Thyroid gland (tissue), 4 donors: ENCODE data around the gene ZFHX3.

Source experiments
- CTCF ChIP-seq, 6 experiments: fragments of 200-600 bp in 3 of 6; fragments of 450-650 bp in 3 of 6; sonication (generic) in 3 of 6; IDR thresholded peaks; one replicate each; pipeline ENCODE4 v1.5.1; 2016 to 2019; ENCODE audit warnings: antibody characterized with exemption in 6 of 6, mild to moderate bottlenecking in 2 of 6, inconsistent platforms in 1 of 6, moderate library complexity in 1 of 6
- POLR2A ChIP-seq, 2 donors: fragments of 450-650 bp; IDR thresholded peaks; one replicate each; pipeline ENCODE4 v1.6.1; 2017; ENCODE audit warnings: antibody characterized with exemption in 2 of 2, mild to moderate bottlenecking in 2 of 2, moderate library complexity in 1 of 2

DNA sequence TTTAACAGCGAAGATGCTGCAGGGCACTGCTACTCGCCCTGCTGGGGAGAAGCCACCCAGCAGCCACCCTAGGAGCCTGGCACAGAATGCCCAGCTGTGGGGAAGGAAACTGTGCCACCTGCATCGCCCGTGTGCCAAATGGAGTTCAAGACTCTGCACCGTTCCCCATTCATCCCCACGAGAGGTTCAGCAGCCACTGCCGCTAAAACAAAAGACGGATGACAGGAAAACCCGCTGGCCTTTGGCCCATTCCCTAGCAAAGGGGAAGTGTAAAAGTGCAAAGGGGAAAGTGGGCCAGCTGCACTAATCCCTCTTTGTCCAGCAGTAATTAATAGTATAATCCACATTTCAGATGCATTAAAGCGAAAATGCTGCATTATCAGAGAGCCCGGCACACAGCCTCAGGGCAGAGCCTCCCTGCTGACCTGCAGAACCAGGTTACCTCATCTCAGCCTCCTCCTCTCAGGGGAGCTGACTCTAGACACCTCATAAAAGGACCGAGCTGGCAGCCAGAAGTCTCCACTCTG is 37.7 kb downstream of the ZFHX3 start:
- TF ChIP-seq CTCF (IDR thresholded peaks at IDR 0.05) = no peak
- TF ChIP-seq POLR2A (IDR thresholded peaks at IDR 0.05) = no peak
